Heart right ventricle (tissue), 16 donors: ENCODE data around the gene SARS1. TPM values are rescaled to one million over a fixed set of nuclear protein-coding genes. Genes with fewer than 3 reads are reported as not detected.

Source experiments
- ATAC-seq, 8 donors: fragments of 200-7000 bp; cut with Tn5 transposase; one replicate each; pipeline ENCODE4 v1.9.1; 2020; ENCODE audit warnings: mild to moderate bottlenecking in 8 of 8, moderate library complexity in 8 of 8, moderate number of reproducible peaks in 1 of 8
- DNase-seq, 2 donors: peaks; one replicate each; pipeline ENCODE4 v3.0.0-alpha.2; 2020
- H3K27ac ChIP-seq, 10 donors: fragments of 200-600 bp; sonication (generic) in 2 of 10; one replicate each; pipeline versions ENCODE4 v1.5.0 to v1.8.0; 2020 to 2022; ENCODE audit warnings: mild to moderate bottlenecking in 3 of 10
- H3K27me3 ChIP-seq, 7 donors: fragments of 200-600 bp; one replicate each; pipeline ENCODE4 v1.8.0; 2021 to 2022; ENCODE audit warnings: mild to moderate bottlenecking in 2 of 7
- H3K36me3 ChIP-seq, 9 donors: fragments of 200-600 bp; sonication (generic) in 1 of 9; one replicate each; pipeline versions ENCODE4 v1.5.0 to v1.8.0; 2020 to 2022; ENCODE audit warnings: mild to moderate bottlenecking in 2 of 9
- H3K4me1 ChIP-seq, 9 donors: fragments of 200-600 bp; sonication (generic) in 1 of 9; one replicate each; pipeline versions ENCODE4 v1.5.0 to v1.8.0; 2020 to 2022; ENCODE audit warnings: mild to moderate bottlenecking in 4 of 9
- H3K4me3 ChIP-seq, 10 donors: fragments of 200-600 bp; sonication (generic) in 2 of 10; one replicate each; pipeline versions ENCODE4 v1.5.0 to v1.8.0; 2020 to 2022; ENCODE audit warnings: mild to moderate bottlenecking in 7 of 10, moderate library complexity in 2 of 10
- H3K9me3 ChIP-seq, 11 donors: fragments of 200-600 bp in 10 of 11; sonication (generic) in 2 of 11; one replicate each; pipeline versions ENCODE4 v1.5.0 to v1.8.0; 2013 to 2022; ENCODE audit warnings: mild to moderate bottlenecking in 2 of 11, control low read depth in 1 of 11, moderate library complexity in 1 of 11
- CTCF ChIP-seq, 9 donors: fragments of 200-600 bp; sonication (generic) in 2 of 9; IDR thresholded peaks; one replicate each; pipeline versions ENCODE4 v1.5.0 to v1.8.0; 2021 to 2022; ENCODE audit warnings: antibody characterized with exemption in 9 of 9, mild to moderate bottlenecking in 5 of 9, moderate library complexity in 1 of 9
- WGBS, 2 donors: extraction: QIAGEN DNeasy Blood & Tissue Kit; methylation state at CpG; one replicate each; pipeline ENCODE4 v1.1.7; 2013; ENCODE audit warnings: inconsistent platforms in 1 of 2; 5-methylcytosine and 5-hydroxymethylcytosine counted together
- intact Hi-C, 10 donors: fragments of 100-400 bp; cut with DNase I; formaldehyde crosslinking; loops; one replicate each; pipeline versions ENCODE4 v1.11.1 to v1.14.2; 2022
- polyA plus RNA-seq, 2 donors: library from polyadenylated mRNA; stranded (reverse); fragments of 200-250 nt; gene quantifications; one replicate each; pipeline ENCODE4 v1.2.3, GENCODE V29; 2013
- total RNA-seq, 10 donors: library from RNA; stranded (reverse); fragmentation: NEBNext Ultra II Directional in 3 of 10; extraction: Animal tissue kit (Norgen Biotek cat#: 25700) in 3 of 10; gene quantifications; one replicate each; pipeline versions ENCODE4 v1.2.1 to v1.2.4, GENCODE V29; 2021 to 2023
- donor health status: Arrhythmogenic right ventricular cardiomyopathy.
- donor health status: ischemic (EF 13 %, LVEDD 7.1; RV severe dilation, severe dysfunction).
- donor health status: healthy with polysubstance abuse.
- donor health status: DM: no; HTN: yes; CAD: no.
- donor health status: DM: no; HTN: no; CAD: no.
- donor health status: ischemic (EF 25% LVEDD 6.9; RV normal size, moderate dysfunction).
- donor health status: ischemic (EF 25% LVEDD 5.7; RV mildly dilated, moderate dysfunction).
- donor health status: healthy.
- donor health status: DM: yes; HTN: yes; CAD: no.
- donor health status: Ischemic cardiomyopathy.
- donor health status: ischemic (EF 35%, LVEDD 5.7; RV mildly dilated, moderate dysfunction).
- donor health status: nonischemic (EF 11% LVEDD 7.7; RV severe dilation, severe dysfunction).
- donor health status: DM: yes; HTN: yes; CAD: no.
- donor health status: PGD.
- donor health status: ischemic (EF 29% LVEDD 5.4; RV normal size, mild dysfunction).
- donor health status: nonischemic (EF 23%, LVEDD 6.1; RV moderate dilation, normal function).

Gene SARS1
- total and polyA plus RNA-seq, 12 donors = 38.3 to 153 (median 99.2) TPM

- DNase-seq (no peak), ATAC-seq (peak in 1 of 8 donors; percentile 52)
- WGBS, 2 donors = 74 to 77% methylated on average over 22 to 24 of the region's 24 CpGs
- TF ChIP-seq CTCF (IDR thresholded peaks at IDR 0.05) = no peak
- Histone ChIP-seq H3K27me3 (no peaks in the 10 kb centered on the region), H3K36me3 (no peaks in the 10 kb centered on the region), H3K4me1 (peaks cover 0 to 11% (median 0%) of the 10 kb centered on the region in 9 donors), H3K4me3 (no peak overlapping the region), H3K9me3 (no peaks in the 10 kb centered on the region), H3K27ac (no peak overlapping the region)
- intact Hi-C loops = loop anchor here in 5 of 10 donors (5.0 to 10.0 kb wide), 3 partner anchors 127 to 257 kb away; no protein-coding TSS in a partner anchor
These were observed 61.1 kb downstream of the SARS1 start for GRCh38 chr1:109274533-109275476.

- Histone ChIP-seq H3K27ac (no peak overlapping the region), H3K27me3 (no peaks in the 10 kb centered on the region), H3K9me3 (no peaks in the 10 kb centered on the region), H3K4me1 (peaks cover 0 to 11% (median 0%) of the 10 kb centered on the region in 9 donors), H3K4me3 (no peak overlapping the region), H3K36me3 (no peaks in the 10 kb centered on the region)
- TF ChIP-seq CTCF (IDR thresholded peaks at IDR 0.05) = no peak
- intact Hi-C loops = loop anchor here in 6 of 10 donors (2.0 to 10.0 kb wide), 4 partner anchors 123 to 256 kb away; no protein-coding TSS in a partner anchor
- WGBS, 2 donors = 59 to 66% methylated on average over 9 of the region's 9 CpGs
- DNase-seq (no peak), ATAC-seq (no peak)
These were observed 62.1 kb downstream of the SARS1 start for GRCh38 chr1:109275706-109276345.

- no peaks in the 10 kb centered on the region for H3K9me3 ChIP-seq
- peak; percentile 86 to 96 (median 89) for TF ChIP-seq CTCF (IDR thresholded peaks at IDR 0.05)
- 69 to 76% methylated on average over 7 of the region's 7 CpGs for WGBS, 2 donors
- H3K27me3 ChIP-seq = no peaks in the 10 kb centered on the region
- peak; percentile 78 to 81 for DNase-seq
- no peak overlapping the region for H3K4me3 ChIP-seq
- H3K4me1 ChIP-seq = peaks cover 0 to 29% (median 7%) of the 10 kb centered on the region in 9 donors
- peak; percentile 65 to 84 (median 78) for ATAC-seq
- no peaks in the 10 kb centered on the region for H3K36me3 ChIP-seq
- intact Hi-C loops = loop anchor here in 8 of 10 donors (1.0 to 10.0 kb wide), 5 partner anchors 121 to 255 kb away; no protein-coding TSS in a partner anchor
- H3K27ac ChIP-seq = no peak overlapping the region
These were observed 63.9 kb downstream of the SARS1 start for GRCh38 chr1:109277434-109278204.
